Heart left ventricle (tissue), 13 donors: Measurements from ENCODE around the gene TRPM3.

ENCODE experiments used
- CTCF ChIP-seq, 12 donors: fragments of 200-600 bp; sonication (generic) in 4 of 12; IDR thresholded peaks; one replicate each; pipeline versions ENCODE4 v1.5.0 to v1.8.0; 2018 to 2022; ENCODE audit warnings: antibody characterized with exemption in 12 of 12, mild to moderate bottlenecking in 5 of 12
- POLR2A ChIP-seq, 2 donors: fragments of 450-650 bp; IDR thresholded peaks; one replicate each; pipeline ENCODE4 v1.6.1; 2017; ENCODE audit warnings: antibody characterized with exemption in 2 of 2, mild to moderate bottlenecking in 2 of 2, moderate library complexity in 2 of 2
- donor health status: ischemic (EF 13 %, LVEDD 7.1; RV severe dilation, severe dysfunction).
- donor health status: DM: no; HTN: yes; CAD: no.
- donor health status: DM: no; HTN: no; CAD: no.
- donor health status: ischemic (EF 25% LVEDD 6.9; RV normal size, moderate dysfunction).
- donor health status: ischemic (EF 25% LVEDD 5.7; RV mildly dilated, moderate dysfunction).
- donor health status: ischemic (EF 35%, LVEDD 5.7; RV mildly dilated, moderate dysfunction).
- donor health status: nonischemic (EF 11% LVEDD 7.7; RV severe dilation, severe dysfunction).
- donor health status: DM: yes; HTN: yes; CAD: no.
- donor health status: PGD.
- donor health status: ischemic (EF 29% LVEDD 5.4; RV normal size, mild dysfunction).
- donor health status: nonischemic (EF 23%, LVEDD 6.1; RV moderate dilation, normal function).

- no peak for TF ChIP-seq CTCF (IDR thresholded peaks at IDR 0.05)
- TF ChIP-seq POLR2A (IDR thresholded peaks at IDR 0.05) = no peak
Observed at GRCh38 chr9:71119746-71120145, 1.7 kb downstream of the TRPM3 start.
